Activated T-helper 1 cell treated with anti-CD3 and anti-CD28 coated beads, Interleukin-12 subunit alpha, Interleukin-12 subunit beta, Interleukin-2, Interleukin-4 antibody, amounts not matched to agents 30 ng/mL and 10 ng/mL and 1 ng/mL, durations not matched to agents 14 hours and 24 hours and 36 hours (primary cell): ENCODE data around the gene WNT9A. TPM values are rescaled to one million over a fixed set of nuclear protein-coding genes. Genes with fewer than 3 reads are reported as not detected.
"Not testable (repeated sequence)": the region's sequence is repeated elsewhere in the genome, so short reads cannot be mapped to it uniquely, and the experiment has no call there.

Experiments
- DNase-seq: peaks from one replicate; pipeline ENCODE4 v3.0.0; 2021; ENCODE audit warnings: low spot score
- H3K27ac Mint-ChIP-seq: one replicate; pipeline ENCODE4 v1.8.0; 2021; ENCODE audit warnings: mild to moderate bottlenecking, mixed read lengths
- H3K27me3 Mint-ChIP-seq: one replicate; pipeline ENCODE4 v1.8.0; 2022; ENCODE audit warnings: mild to moderate bottlenecking, moderate library complexity, mixed read lengths; ENCODE audit not compliant: insufficient read depth
- H3K36me3 Mint-ChIP-seq: one replicate; pipeline ENCODE4 v1.8.0; 2021; ENCODE audit warnings: low read depth, mixed read lengths
- H3K4me1 Mint-ChIP-seq: one replicate; pipeline ENCODE4 v1.8.0; 2021; ENCODE audit warnings: low read depth, mixed read lengths
- H3K4me3 Mint-ChIP-seq: one replicate; pipeline ENCODE4 v1.8.0; 2021; ENCODE audit warnings: mild to moderate bottlenecking, moderate library complexity, mixed read lengths
- H3K9me3 Mint-ChIP-seq: one replicate; pipeline ENCODE4 v1.8.0; 2021; ENCODE audit warnings: mixed read lengths
- intact Hi-C: fragments of 100-400 bp; cut with micrococcal nuclease; formaldehyde crosslinking; loops from one replicate; pipeline ENCODE4 v1.15.1; 2024
- total RNA-seq: library from RNA; stranded (reverse); gene quantifications from 2 replicates; pipeline ENCODE4 v1.2.3, GENCODE V29; 2022

The WNT9A gene
- total RNA-seq, 1 donor from 2014 or later, result not detected

DNA sequence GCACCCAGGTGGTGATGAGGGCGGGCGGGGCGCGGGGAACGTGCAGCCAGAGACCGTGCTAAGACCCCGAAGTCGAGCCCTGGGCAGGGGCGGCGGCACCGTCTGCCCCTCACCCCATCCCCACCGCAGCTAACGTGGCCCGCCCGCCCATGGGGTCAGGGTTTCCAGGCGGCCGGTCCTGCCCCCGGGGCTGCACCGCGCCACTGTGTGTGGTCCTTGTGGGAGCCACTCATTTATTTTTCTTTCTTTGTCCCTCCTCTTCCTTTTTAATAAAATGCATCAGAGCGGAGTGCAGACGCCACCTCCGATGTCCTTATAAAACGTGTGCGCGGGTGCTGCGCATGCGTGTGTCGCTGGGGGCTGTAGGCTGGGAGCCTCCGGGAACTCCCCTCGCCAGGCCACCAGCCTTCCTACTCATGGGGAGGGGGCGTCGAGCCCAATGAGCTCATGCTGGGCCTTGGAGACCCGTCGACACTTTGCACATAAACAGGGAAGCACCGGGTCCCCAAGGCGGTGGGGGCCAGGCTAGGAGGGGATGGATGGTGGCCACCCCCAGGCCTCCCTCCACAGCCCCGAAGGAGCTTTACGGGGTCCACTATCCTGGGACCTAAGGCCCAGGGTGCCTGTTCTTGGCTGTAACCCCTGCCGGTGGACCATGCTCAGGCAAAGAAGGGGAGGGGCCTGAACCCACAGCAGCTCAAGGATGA, 59.9 kb downstream of the WNT9A start:
- Mint-ChIP-seq H3K27me3 (no peaks in the 10 kb centered on the region), H3K9me3 (no peaks in the 10 kb centered on the region), H3K27ac (no peak overlapping the region)

DNA sequence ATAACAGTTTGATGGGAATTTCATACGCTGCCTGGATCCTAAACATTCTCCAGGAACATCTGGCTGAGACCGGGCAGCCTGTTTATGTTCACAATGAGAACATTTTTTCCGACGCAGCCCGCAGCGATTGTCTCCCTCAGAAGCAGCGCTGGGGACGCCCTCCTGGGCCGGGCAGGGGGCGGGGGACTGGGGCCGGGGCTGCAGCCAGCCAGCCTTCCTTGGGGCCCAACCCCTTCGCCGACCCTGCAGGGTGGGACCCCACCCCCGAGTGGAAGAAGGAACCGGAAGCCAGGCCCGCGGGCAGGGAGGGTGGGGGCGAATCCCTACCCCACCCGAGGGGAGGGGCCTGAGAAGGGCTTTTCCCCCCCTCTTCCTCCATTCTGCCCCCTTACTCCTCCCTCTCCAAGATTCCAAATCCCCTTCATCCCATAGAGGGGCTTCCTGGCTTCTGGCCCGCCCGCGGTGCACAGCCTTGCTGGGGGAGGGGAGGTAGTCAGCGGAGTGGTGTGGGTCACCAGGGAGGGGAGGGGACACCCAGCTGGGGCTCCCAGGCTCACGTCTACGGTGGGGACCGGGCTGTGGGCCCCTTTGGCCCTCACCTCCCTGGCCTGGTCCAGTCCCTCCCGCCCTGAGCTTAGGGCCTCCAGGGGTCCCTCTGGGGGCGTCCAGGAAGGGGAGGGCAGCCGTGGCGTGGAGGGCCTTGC, 60.6 kb downstream of the WNT9A start:
- no peak for DNase-seq
- intact Hi-C loops, result no loop called here
- no peak overlapping the region for H3K27ac Mint-ChIP-seq
- H3K4me1 Mint-ChIP-seq, result peaks cover 6% of the 10 kb centered on the region
- no peaks in the 10 kb centered on the region for H3K36me3 Mint-ChIP-seq
- H3K4me3 Mint-ChIP-seq, result no peak overlapping the region
- no peaks in the 10 kb centered on the region for H3K27me3 Mint-ChIP-seq
- H3K9me3 Mint-ChIP-seq, result no peaks in the 10 kb centered on the region

More for the DNA sequence above, 59.9 kb downstream of the WNT9A start:
- DNase-seq, result no peak
- Mint-ChIP-seq H3K4me3 (no peak overlapping the region), H3K36me3 (no peaks in the 10 kb centered on the region), H3K4me1 (peaks cover 6% of the 10 kb centered on the region)
- intact Hi-C loops, result no loop called here

DNA sequence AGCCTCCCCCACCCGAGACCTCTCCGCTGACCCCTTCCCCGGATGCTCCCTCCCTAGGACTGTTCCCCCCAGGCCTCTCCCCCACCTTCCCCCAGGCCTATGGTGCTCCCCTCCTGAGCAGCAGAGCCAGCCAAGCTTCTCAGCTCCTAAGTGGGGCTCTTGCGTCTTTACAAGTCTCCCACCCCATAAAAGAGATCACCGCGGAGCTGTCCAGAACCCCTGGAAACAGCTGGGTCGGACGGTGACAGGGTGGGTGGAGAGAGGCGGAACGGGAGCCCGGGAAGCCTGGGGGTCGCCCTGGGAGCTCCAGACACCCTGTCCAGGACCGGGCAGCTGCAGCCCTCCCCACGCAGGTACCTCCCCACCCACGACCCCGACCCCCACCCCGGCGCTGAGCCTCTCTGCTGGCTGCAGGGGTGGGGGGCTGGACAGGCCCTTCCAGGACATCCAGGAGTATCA, 61.2 kb downstream of the WNT9A start:
- no peak overlapping the region for H3K4me3 Mint-ChIP-seq
- peaks cover 6% of the 10 kb centered on the region for H3K4me1 Mint-ChIP-seq
- H3K27ac Mint-ChIP-seq, result no peak overlapping the region
- no peaks in the 10 kb centered on the region for H3K9me3 Mint-ChIP-seq
- H3K36me3 Mint-ChIP-seq, result no peaks in the 10 kb centered on the region
- DNase-seq, result no peak
- intact Hi-C loops, result no loop called here
- H3K27me3 Mint-ChIP-seq, result no peaks in the 10 kb centered on the region

- no peak overlapping the region for H3K4me3 Mint-ChIP-seq
- no peak for DNase-seq
- intact Hi-C loops, result no loop called here
- H3K9me3 Mint-ChIP-seq, result no peaks in the 10 kb centered on the region
- no peak overlapping the region for H3K27ac Mint-ChIP-seq
- peaks cover 6% of the 10 kb centered on the region for H3K4me1 Mint-ChIP-seq
- H3K27me3 Mint-ChIP-seq, result peaks cover 2% of the 10 kb centered on the region
- no peaks in the 10 kb centered on the region for H3K36me3 Mint-ChIP-seq
These were observed 61.9 kb downstream of the WNT9A start for GRCh38 chr1:227885648-227886502.

- peaks cover 6% of the 10 kb centered on the region for H3K4me1 Mint-ChIP-seq
- H3K36me3 Mint-ChIP-seq, result no peaks in the 10 kb centered on the region
- no peaks in the 10 kb centered on the region for H3K9me3 Mint-ChIP-seq
- H3K4me3 Mint-ChIP-seq, result no peak overlapping the region
- no peak overlapping the region for H3K27ac Mint-ChIP-seq
- intact Hi-C loops, result no loop called here
- peaks cover 6% of the 10 kb centered on the region for H3K27me3 Mint-ChIP-seq
- DNase-seq, result no peak
These were observed 62.5 kb downstream of the WNT9A start for GRCh38 chr1:227885135-227885647.

DNA sequence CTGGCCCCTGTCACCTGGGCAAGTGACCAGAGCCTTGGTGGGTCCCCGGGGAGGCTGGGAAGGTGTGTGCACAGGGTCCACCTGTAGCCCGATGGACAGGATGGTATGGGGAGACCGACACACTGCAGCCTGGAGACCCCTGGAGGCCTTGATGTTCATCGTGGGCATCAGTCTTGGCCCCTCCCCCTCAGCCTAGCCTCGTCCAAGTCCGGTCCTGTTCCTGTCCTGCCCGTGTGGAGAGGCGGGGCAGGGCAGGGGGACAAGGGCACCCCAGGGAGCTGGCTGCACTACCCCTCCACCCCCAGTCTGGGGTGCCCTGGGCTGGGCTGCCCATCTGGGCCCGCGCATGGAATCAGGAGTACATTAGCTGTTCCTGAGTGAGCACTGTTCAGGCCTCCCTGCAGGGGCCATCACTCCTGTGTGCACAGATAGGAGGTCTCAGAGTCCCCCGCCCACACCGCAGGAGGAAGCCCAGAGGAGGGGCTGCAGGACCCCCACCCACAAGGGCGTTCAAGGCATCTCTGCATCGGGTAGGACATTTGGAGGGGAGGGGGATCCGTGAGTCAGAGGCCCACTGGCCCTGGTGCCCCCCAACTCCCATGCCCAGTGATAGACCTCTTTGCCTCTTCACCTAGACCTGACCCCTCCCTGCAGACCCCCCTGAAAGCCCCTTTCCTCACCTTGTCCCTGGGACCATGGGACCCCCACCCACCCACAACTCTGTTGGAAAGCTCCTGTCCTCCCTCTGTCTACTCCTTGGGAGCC, 63.2 kb downstream of the WNT9A start:
- intact Hi-C loops, result no loop called here
- Mint-ChIP-seq H3K9me3 (no peaks in the 10 kb centered on the region), H3K4me3 (no peak overlapping the region), H3K4me1 (peaks cover 6% of the 10 kb centered on the region), H3K36me3 (no peaks in the 10 kb centered on the region), H3K27me3 (peaks cover 6% of the 10 kb centered on the region), H3K27ac (no peak overlapping the region)
- DNase-seq, result no peak

DNA sequence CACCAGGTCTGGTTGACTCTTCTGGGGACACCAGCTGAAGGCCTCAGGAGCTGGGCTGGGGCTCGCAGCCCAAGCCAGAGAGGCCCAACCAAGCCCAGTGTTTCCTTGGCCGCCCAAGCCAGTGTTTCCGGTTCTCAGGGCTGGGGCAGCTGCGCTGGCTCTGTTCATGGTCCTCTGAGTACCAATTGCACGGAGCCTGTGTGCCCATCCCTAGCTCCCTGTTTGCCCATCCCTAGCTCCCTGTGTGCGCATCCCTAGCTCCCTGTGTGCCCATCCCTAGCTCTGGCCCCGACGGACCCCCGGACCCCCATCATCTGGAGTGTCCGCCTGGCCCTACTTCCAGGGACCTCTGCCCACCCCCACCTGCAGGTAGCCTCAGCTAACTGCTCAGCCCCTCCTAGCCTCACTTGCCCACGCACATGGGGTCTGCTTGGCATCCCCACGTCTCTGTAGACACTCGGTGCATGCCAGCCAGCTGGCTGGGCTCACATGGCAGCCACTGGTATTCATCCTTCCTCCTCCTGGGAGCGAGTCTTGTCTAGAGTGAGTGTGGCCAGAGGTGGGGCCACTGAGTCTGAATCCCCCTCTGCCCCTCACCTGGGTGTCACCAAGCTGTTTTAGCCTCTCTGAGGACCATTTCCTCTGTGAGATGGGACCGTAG, 64.0 kb downstream of the WNT9A start:
- Mint-ChIP-seq H3K9me3 (no peaks in the 10 kb centered on the region), H3K4me1 (peaks cover 6% of the 10 kb centered on the region)

DNA sequence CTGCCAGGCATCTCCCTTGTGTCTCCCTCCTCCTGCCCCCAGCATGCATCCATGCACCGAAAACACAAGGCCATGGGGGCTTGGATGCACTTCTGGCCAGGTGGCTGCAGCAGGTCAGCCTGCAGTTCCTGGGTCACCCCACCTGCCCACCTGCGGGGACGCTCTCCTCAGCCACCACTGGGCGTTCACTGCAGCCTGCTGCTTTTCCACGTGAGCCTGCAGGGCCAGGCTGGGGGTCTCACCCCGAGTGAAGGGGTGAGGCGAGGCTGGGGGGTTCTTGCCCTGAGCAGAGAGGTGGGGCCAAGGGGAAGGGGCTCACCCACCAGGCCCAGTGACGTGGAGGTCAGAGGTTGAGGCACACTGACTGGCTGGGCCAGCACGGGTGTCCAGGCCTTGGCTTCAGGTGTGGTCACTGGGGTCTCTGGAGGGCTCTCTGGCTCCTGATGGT, 64.6 kb downstream of the WNT9A start:
- no peak for DNase-seq
- Mint-ChIP-seq H3K27ac (no peak overlapping the region), H3K4me1 (peaks cover 6% of the 10 kb centered on the region), H3K36me3 (no peaks in the 10 kb centered on the region), H3K4me3 (no peak overlapping the region), H3K9me3 (no peaks in the 10 kb centered on the region), H3K27me3 (peaks cover 9% of the 10 kb centered on the region)
- intact Hi-C loops, result no loop called here

More for the DNA sequence above, 64.0 kb downstream of the WNT9A start:
- intact Hi-C loops, result no loop called here
- Mint-ChIP-seq H3K36me3 (no peaks in the 10 kb centered on the region), H3K27me3 (peaks cover 9% of the 10 kb centered on the region), H3K27ac (no peak overlapping the region), H3K4me3 (no peak overlapping the region)
- DNase-seq, result no peak

- intact Hi-C loops, result no loop called here
These were observed 67.3 kb downstream of the WNT9A start for GRCh38 chr1:227880342-227880924.

GRCh38 chr1:227877810-227878209, 69.9 kb downstream of the WNT9A start:
- intact Hi-C loops, H3K4me3 Mint-ChIP-seq, H3K36me3 Mint-ChIP-seq: not testable (repeated sequence)

More at GRCh38 chr1:227880342-227880924, 67.3 kb downstream of the WNT9A start:
- no peak for DNase-seq
- H3K4me3 Mint-ChIP-seq, result no peak overlapping the region
- peaks cover 12% of the 10 kb centered on the region for H3K27me3 Mint-ChIP-seq
- H3K36me3 Mint-ChIP-seq, result no peaks in the 10 kb centered on the region
- no peaks in the 10 kb centered on the region for H3K9me3 Mint-ChIP-seq
- peaks cover 1% of the 10 kb centered on the region for H3K4me1 Mint-ChIP-seq
- H3K27ac Mint-ChIP-seq, result no peak overlapping the region

GRCh38 chr1:227871892-227872291, 75.8 kb downstream of the WNT9A start:
- H3K27ac Mint-ChIP-seq, H3K36me3 Mint-ChIP-seq, H3K27me3 Mint-ChIP-seq, intact Hi-C loops, H3K9me3 Mint-ChIP-seq, DNase-seq, H3K4me3 Mint-ChIP-seq: not testable (repeated sequence)
- peaks cover 20% of the 10 kb centered on the region for H3K4me1 Mint-ChIP-seq

More at GRCh38 chr1:227877810-227878209, 69.9 kb downstream of the WNT9A start:
- H3K27me3 Mint-ChIP-seq, result peaks cover 12% of the 10 kb centered on the region
- H3K4me1 Mint-ChIP-seq, H3K27ac Mint-ChIP-seq, DNase-seq, H3K9me3 Mint-ChIP-seq: not testable (repeated sequence)
